Stimulated activated CD4-positive, alpha-beta T cell treated with anti-CD3 and anti-CD28 coated beads, TNF-alpha, amount 100 ng/mL, for 48 hours (primary cell): ENCODE results near the gene MAP3K4.
A peak's percentile ranks its signal among the peaks of the same experiment; 100 is the strongest.

Experiments
- DNase-seq, 3 donors: peaks; one replicate each; pipeline ENCODE4 v3.0.0-alpha.2; 2020; ENCODE audit warnings: low read depth in 3 of 3

MAP3K4 gene

DNA sequence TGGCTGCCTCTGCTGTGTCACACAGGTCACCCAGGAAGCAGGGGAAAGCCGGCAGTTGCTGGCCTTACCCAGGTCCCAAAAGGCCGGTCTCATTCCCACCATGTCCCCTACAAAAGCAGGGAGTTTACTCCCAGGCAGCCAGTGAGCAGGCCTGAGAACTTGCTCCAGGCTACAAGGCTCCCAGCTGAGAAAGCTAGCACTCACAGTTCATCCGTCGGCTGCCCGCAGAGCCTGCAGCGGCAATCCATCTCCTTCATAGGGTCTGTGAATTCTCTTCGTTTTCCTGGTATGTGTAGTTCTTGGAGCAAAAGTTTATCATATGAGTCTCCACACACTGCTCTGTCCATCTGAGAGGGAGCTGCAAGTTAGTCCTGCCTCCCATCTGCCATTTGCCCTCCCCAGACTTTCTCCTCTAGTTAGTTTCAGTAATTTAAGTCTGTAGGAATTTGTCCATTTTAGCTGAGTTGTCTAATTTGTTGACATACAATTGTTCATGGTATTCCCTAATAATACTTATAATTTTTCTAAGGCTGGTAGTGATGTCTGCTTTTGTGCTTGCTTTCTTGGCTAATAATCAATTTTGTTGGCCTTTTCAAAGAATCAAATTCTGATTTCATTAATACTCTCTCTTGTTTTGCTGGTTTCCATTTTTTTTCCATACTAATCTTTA is 135.6 kb downstream of the MAP3K4 start:
- no peak for DNase-seq

DNA sequence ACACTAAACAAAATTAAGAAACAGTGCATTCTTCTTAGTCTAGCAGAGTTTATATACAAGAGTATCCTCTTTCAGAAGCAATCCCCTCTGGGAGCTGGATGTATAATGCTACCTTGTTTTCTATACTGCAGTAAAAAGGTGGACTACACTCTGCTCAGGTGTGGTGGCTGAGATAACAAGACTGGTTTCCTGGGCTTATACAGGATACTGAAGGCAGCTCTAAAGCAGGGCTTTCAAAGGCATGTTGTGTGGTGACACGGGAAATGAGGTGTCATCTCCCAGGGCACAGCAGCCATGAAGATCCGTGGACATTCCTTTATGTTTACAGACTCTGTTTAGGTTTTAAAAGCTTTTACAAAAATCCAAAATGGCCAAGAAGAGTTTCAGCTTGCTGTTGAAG is 136.7 kb downstream of the MAP3K4 start:
- no peak for DNase-seq

DNA sequence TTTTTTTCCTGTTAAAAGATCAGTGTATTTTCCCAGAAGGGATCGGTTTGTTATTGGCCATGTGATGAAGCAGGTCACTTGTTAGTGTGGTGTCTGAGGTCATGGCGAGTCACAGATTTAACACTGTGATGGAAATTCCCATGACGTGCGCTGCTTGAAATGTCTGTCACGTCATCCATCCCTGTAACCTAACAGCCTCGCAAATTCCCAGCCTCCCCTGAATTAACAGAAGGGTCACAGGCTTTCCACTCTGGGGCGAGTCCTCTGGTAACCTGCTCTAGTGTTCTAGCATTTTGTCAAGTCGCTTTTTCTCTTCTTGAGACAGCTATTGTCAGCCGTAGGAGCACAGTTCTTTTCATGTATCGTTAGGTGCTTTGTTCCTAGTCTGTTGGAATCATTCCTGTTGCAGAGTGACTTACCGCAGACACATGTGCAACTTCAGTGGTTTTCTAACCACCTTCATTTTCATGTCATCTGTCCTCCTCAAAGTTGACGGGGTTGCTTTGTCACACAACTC is 137.2 kb downstream of the MAP3K4 start:
- DNase-seq, result peak; percentile 16 to 42 (median 32)

DNA sequence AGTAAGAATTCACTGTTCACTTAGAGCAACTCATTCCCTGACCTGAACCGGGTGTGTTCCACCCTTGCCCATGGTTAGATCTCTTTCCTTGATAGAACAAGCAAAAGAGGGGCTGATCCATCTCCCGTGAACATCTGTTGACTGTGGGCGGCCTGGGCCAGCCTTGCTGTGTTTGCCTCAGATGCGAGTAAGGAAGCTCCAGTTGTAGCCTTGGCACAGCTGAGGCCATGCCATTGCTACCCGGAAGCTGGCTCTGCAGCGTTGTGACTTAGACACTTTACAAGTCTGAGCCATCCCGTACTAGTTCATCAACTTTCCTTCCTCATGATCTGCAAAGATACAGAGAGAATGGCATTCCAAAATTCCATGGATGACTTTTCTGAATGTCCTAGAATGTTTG is 139.0 kb downstream of the MAP3K4 start:
- no peak for DNase-seq

DNA sequence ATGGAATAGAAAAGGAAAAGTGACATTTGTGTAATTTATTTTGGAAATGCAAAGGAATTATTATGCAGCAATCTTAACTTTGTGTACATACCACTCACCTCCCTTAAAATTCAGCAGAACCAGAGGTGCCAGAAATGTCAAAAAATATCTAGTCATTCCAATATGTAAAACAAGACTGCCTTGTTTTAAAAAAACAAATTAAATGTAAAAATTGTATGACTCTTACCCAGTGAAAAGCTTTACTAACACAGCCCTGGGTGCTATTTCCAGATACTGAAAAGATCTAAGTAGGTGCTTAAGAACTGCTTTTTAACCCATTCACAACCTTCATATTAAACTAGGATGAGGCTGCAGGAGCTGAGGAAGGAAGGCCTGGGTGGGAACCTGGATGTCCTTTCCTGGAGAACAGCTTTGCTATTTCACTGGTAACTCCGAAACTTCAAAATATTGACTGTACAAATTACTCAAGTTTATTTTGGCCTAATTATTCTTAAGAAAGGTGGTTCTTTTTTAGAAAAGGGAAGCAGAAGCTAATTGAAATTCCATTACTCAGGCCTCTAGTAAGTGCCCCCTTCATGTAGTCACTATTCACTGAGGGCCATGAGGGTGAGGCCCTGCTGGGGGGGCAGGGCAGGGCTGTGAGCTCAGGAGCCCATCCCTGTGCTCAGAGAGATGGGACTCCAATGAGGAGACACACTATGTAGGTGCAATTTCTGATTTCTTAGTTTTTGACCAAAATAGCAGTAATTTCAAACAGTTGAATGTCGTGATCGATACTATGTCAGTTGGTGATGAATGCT is 139.6 kb downstream of the MAP3K4 start:
- no peak for DNase-seq

DNA sequence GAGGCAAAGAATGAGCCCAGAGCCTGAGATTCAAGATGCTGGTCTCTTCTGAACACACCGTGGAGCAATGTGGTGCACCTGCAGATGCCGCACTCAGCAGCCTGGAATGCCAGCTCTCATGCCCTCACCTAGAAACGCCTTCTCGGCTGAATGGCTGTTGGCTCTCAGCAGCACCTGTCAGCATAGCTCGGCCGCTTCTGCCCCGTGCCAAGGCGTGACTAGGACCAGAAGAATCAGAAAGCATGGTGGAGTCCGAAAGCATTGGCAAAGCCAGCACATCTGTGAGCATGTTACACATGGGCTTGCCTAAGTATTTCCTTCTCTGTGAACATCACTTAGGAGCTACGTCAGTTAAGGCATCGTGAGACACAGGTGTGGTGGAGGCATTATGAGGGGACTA is 140.8 kb downstream of the MAP3K4 start:
- no peak for DNase-seq

DNA sequence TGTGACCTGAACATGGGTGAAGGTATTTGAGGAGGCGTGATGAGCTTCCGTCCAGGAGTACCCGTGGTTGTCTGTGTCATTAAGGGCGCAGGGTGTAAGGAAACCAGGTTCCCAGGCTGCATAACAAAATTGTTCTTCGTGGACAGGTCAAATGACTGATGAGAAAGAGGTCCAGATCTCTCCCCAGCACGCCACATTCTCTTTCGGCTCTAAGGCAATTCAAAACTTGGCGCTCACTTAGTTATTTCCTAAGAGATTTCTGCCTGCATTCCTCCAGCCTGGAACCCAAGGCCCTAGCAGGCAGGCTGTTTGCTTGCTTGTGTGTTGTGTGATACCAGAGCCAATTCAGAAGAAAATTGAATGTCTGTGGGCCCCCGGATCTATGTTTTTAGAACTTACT is 142.4 kb downstream of the MAP3K4 start:
- DNase-seq, result no peak

DNA sequence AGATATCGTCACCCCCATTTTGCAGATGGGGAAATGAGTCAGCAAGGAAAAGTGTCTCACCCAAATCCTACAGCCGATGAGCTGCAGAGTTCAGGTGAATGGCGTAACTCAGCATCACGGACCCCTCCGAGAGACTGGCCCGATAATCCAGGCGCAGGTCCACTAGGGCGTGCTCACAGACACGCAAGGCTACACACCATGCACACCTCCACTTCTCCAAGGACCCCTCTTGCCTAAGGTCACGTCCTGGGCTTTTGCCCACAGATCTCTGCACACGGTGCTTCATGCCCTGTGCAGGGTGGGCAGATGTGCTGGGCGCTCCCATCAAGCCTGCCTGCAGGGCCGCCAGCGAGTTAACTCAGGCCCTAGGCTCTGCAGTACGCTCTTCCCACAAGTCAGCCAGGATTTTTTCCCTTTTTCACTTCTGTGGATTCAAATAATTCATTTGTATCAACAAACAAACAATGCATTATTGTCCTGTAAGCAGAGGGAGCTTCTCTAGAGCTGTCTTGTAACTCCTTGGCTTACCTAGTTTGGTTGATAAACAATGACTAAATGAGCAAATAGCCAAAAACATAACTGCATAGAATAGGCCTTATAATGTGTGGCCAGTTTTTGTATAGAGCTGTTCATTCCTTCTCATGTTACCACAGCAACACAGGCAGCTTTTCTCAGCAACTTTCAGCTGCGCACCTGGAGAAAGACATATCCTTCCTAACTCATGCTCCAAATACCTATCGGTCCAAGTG is 143.2 kb downstream of the MAP3K4 start:
- no peak for DNase-seq

DNA sequence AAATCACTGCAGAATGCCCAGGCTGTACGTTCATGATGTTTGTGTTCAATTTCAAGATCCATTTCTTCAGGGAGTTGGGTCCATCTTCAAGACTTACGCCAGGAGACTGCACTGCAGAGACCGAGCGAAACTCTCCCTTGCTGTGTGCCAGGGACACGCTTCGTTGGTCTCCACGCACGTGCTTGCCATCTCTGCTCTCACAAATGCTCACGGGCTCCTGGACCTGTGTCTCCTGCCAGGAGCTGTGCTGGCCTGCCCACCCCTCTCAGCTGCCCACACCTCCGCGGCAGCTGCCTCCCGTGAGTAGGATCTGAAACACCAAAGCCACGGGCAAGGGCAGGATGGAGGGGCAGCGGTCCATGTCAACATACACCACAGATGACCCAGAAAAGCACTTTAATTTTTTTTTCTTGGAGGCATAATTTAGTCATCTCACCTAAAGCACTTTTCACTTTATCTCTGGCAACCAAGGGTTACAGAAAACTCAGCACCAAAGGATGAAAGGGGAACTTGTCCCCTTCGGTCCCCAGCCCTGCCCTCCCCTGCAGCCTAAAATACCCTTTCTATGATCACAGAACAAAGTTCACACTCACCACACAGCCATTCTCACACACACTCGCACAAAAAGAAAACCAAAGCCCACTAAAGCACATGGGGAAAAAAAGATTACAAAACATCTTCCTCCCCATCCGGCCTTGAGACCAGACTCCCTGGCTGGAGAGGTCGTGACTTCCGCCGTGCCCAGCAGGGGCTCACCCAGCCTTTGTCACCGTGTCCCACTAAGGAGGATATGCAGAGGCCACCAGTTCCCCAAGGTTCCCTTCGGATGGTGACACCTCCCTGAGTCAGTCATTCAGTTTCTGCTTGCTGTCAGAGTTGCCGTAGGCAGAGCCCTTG is 144.4 kb downstream of the MAP3K4 start:
- no peak for DNase-seq

DNA sequence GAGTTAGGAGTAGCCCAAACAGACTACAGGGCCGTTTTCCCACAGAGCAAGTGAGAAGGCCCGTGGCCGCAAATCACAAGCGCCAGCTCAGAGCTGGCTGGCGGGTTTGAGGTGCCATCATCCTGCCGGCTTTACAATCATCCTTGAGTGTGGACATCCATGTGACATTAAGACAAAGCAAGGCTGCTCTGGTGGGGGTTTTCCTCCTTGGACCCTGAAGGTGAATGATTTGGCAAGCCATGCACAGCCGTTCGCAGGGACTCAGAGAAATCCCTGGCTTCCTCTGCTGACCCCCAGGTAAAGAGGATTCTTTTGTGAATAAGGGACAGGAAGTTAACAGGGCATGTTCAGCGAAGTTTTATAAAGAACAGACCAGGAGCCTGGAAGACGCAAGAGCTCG is 145.1 kb downstream of the MAP3K4 start:
- DNase-seq, result no peak

DNA sequence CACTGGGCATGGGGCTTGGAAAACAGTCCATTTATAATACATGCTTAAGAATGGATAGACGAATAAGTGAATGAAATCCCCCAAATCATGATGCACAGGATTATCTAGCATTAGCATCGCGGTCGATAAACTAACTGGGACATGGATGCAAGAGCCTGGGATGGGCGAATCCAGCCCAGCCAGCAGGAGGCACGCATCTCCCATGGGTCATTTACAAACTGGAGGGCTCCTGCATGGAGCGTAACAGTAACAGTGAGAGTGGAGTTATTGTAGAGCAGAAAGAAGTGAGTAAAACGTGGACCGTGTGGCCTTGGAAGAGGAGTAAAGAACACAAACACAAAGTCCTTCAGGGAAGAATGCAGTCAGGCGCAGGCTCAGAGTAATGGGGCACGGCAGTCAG is 145.8 kb downstream of the MAP3K4 start:
- DNase-seq, result no peak

DNA sequence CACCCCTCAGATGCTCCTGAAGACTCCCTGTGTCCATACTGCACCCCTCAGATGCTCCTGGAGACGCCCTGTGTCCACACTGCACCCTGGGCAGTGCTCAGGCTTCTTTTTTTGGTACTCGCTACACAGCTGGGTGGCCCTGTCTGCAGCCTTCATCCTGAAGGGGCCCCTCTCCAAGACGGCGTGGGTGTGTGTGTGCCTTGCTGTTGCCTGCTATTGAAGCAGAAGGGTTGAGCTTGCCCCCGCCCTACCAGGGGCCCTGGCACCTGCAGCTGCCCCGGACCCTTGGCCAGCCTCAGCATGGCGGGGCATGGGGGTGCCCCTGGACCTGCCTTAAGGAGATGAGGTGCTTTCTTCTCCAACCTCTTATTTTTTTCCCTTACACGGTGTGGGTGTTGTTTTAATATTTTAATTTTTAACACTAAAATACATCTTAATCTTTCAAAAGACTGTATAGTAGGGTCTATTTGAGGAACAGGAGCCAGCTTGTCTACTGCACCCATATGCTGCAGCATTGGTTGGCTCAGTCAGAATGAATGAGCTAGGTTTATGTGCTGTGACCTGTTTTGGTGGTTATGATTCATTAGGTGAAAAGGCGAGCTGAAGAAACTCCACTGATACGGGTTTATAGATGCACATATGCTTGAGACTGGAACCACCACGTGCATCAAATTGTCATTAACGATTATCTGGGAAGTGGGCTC is 146.4 kb downstream of the MAP3K4 start:
- DNase-seq, result no peak

DNA sequence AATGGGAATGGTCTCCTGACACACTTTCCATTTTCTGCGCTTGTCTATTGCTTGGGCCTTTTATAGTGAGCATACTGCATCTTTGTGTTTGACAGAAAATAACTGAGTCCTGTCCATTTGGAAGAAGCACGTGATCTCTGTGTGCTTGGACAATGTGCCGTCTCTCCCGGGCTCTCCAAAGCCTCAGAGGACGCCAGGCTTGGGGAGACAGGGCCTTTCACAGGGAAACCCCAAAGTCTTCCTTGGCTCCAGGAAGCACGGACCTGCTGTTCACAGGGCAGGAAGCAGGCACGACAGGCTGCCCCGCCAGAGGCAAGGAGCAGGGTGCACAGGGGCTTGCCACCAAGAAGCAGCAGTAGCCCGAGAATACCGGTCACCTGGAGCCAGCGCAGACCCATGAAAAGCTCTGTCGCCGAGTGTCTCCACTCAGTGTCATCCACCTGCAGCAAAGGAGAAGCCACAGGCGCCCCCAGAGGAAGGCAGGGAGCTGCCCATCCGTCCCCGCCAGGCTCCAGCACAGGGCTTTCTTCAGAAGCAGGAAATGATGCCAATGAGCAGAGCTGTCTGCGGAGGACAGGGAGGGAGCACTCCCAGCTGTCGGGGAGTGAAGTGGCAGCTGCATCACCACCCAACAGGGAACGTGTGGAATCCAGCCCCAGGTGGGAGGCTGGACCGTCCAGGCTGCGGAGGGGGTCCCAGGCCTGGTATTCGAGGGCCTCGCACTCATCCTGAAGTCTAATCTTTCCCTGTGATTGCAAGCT is 147.2 kb downstream of the MAP3K4 start:
- no peak for DNase-seq

DNA sequence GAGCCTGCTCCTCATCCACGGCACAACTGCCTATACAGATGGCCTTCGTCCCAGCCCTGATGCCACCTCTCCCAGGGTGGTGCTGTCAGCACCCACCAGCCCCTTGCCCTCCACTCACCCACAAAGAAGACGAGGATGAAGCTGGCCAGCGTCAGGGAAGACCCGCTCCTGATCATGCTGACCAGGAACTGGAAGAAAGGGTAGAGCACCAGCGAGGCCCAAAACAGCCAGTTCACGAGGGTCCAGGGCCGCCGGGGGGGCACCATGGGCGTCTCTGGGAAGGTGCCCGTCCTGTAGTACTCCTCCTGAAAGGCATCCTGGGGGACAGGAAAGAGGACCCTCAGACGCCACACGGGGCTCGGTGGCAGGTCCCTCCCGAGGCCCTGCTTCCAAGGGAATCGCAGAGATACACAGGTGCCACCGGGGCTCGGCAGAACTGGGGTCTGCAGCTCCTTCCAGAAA is 147.8 kb downstream of the MAP3K4 start:
- no peak for DNase-seq

DNA sequence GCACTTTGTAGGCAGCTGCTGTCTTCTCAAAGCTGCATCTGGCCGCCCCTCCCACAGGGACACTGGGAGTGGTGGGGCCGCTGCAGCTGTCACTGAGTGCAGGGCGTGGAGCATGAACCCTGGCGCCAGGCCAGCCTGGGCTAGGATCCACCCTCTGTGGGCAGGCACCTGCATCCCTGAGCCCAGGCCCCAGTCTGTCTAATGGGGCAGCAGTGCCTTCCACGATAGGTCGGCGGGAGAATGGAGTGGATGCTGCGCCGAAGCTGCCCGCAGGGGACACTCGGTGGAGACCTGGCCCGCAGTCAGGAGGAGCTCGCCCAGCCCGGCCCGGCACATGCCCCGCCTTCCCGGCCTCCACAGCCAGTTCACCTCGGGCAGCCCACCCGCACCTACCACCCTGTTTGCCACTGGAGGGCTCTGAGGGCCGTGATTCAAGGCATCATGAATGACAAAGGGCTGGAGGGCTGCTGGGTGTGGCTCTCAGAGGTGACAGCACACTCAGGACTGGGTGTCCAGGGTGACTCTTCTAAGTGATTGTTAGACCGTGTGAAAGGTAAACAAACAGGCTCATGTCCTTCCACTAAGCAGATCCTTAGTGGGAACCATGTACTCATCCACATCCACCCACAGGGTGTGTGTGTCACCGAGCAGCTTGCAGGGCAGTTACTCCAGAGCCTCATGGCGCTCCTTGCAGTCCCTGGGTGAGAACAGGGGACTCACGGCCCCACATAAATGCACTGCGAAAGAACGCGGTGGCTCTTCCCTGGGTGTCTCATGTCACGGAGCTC is 148.4 kb downstream of the MAP3K4 start:
- no peak for DNase-seq

DNA sequence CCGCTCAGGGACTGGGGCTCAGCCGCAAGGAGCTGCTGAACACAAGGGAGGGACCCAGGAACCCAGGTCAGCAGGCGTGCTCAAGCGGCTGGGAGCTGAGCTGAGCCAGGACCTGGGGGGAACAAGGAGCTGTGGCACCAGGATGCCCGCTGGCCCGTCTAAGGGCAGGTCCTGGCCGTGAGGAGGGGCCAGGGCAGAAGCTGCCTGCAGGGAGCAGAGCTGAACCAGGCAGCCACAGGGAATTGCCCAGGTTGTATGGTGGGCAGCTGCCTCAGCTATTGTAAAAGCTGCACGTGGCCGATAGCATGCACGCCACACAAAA is 148.9 kb downstream of the MAP3K4 start:
- DNase-seq, result no peak

DNA sequence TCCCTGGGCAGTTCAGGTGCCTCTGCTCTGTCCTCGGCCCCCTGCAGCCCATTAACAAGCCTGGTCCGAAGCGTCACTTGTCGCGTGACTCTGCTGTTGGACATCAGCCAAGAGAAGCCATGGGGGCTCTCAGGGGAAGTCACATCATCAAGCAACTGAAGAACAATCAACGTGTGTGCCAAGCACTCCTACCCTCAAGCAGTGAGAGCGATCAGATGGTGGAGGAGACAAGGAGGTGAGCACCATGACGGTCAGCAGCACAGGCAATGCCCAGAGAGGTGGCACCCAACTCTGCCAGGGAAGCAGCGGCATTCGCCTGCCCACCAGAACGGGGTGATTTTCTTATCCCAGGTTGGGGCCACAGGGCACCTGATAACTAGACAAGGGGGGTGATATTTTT is 149.6 kb downstream of the MAP3K4 start:
- DNase-seq, result no peak

DNA sequence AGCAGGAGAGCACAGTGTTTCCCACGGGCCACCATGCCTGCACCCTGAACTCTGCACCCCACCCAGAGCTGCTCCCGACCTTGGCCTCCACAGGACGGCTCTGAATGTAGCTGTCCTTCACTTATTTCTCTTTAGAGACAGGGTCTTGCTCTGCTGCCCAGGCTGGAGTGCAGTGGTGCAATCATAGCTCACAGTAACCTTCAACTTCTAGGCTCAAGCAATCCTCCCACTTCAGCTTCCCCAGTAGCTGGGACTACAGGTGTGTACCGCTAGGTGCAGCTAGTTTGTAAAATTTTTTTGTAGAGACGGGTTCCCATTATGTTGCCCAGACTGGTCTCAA is 151.4 kb downstream of the MAP3K4 start:
- no peak for DNase-seq

DNA sequence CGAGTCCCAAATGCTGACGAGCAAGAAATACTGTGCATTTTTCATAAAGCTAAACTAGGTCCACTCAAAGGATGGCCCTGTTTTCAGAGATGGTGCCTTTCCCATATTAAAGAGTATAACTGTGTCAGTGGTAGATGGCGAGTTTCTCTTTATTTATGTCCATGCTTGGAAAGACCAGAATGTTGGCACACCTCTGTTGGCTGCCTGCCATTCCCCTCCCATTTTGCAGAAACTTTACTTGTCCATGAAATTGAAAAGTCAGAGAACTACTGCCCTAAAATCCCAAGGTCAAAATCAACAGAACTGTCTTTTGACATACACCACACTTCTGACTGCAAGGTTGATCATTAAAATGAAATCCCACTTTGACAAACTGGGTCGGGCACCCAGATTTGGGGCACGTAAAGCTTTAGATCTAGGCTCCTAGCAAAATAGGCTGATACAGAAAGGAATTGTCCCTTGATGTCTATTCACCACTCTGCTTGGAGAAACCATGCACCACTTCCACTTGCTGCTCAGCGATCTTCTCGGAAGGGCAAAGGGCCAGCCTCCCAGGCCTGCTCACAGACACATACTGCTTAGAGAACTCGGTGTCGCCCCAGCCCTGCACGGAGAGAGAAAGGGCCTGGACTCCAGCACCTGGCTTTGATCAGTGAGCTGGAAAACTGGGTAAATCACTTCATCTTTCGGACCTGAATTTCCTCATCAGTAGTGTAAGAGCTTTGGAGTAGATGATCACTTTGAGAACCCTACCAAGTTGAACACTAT is 152.3 kb downstream of the MAP3K4 start:
- no peak for DNase-seq
